ENCODE measurements around the gene GRPR.

DNA sequence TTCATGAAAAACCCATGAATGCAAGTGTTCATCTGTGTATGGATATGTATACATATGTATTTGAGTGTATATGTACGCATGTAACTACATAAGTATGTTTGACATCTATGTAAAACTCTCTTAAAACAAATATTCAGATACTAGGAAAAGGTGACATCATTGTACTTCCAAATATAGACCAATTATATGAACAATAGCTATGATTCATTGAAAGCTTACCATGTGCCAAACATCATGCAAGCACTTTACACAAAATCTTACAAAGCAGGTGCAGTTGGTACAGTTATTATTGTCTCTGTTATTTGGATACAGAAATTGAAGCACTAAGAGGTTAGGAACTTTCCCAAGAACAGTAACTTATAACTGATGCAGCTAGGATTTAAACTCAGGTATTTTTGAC lies 65.3 kb downstream of the GRPR start:
- TF ChIP-seq, protein P1, sequence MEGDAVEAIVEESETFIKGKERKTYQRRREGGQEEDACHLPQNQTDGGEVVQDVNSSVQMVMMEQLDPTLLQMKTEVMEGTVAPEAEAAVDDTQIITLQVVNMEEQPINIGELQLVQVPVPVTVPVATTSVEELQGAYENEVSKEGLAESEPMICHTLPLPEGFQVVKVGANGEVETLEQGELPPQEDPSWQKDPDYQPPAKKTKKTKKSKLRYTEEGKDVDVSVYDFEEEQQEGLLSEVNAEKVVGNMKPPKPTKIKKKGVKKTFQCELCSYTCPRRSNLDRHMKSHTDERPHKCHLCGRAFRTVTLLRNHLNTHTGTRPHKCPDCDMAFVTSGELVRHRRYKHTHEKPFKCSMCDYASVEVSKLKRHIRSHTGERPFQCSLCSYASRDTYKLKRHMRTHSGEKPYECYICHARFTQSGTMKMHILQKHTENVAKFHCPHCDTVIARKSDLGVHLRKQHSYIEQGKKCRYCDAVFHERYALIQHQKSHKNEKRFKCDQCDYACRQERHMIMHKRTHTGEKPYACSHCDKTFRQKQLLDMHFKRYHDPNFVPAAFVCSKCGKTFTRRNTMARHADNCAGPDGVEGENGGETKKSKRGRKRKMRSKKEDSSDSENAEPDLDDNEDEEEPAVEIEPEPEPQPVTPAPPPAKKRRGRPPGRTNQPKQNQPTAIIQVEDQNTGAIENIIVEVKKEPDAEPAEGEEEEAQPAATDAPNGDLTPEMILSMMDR (IDR thresholded peaks at IDR 0.05), result no peak
- TF ChIP-seq POLR2A (IDR thresholded peaks at IDR 0.05), result no peak
